SK-N-SH (cell line): ENCODE measurements around the gene DGCR6L. TPM values are rescaled to one million over a fixed set of nuclear protein-coding genes. Genes with fewer than 3 reads are reported as not detected.
"Not testable (repeated sequence)": the region's sequence is repeated elsewhere in the genome, so short reads cannot be mapped to it uniquely, and the experiment has no call there.

Experiments
- CTCF ChIA-PET: fragments of 300-600, 350-600 bp; formaldehyde crosslinking; extraction: SDS; loops from one replicate; lab custom pipeline; 2021; lab: Yijun Ruan, JAX
- POLR2A ChIA-PET: fragments of 350-600 bp; sonication (Branson Sonifier 250); formaldehyde crosslinking; extraction: SDS; loops from one replicate; lab custom pipeline; 2020; ENCODE audit warnings: antibody characterized with exemption, inconsistent platforms; lab: Yijun Ruan, JAX
- DNase-seq: peaks from one replicate; pipeline ENCODE4 v3.0.0; 2012
- H2AFZ ChIP-seq: fragments of 200-600 bp; sonication (generic); 2 replicates; pipeline ENCODE4 v1.8.1; 2016; ENCODE audit warnings: antibody characterized with exemption, mild to moderate bottlenecking, low read depth
- H3F3A ChIP-seq: fragments of 200-600 bp; sonication (generic); replicated peaks from 2 replicates; pipeline ENCODE3; 2016; ENCODE audit warnings: antibody characterized with exemption, mild to moderate bottlenecking; ENCODE audit not compliant: insufficient read depth
- H3K27ac ChIP-seq, 2 experiments: fragments of 200-500 bp in 1 of 2; fragments of 200-600 bp in 1 of 2; sonication (Bioruptor generic) in 1 of 2; sonication (generic), shearing (Covaris generic) in 1 of 2; 2 replicates each; pipeline versions ENCODE4 v1.5.1 to v1.6.1; 2014 to 2016; ENCODE audit warnings: low read depth in 2 of 2, inconsistent platforms in 1 of 2, low read length in 1 of 2, mild to moderate bottlenecking in 1 of 2, mixed read lengths in 1 of 2
- H3K27me3 ChIP-seq: fragments of 200-600 bp; sonication (generic), shearing (Covaris generic); 2 replicates; pipeline ENCODE4 v1.6.1; 2016; ENCODE audit warnings: mixed run types; ENCODE audit not compliant: insufficient read depth
- H3K36me3 ChIP-seq, 2 experiments: fragments of 200-500 bp in 1 of 2; fragments of 200-600 bp in 1 of 2; sonication (Bioruptor generic) in 1 of 2; sonication (generic) in 1 of 2; replicated peaks in 1 of 2; 2 replicates each; pipeline versions ENCODE3 to v1.5.1; 2014 to 2016; ENCODE audit warnings: low read length in 1 of 2, mild to moderate bottlenecking in 1 of 2; ENCODE audit not compliant: insufficient read depth in 2 of 2, control insufficient read depth in 1 of 2
- H3K4me1 ChIP-seq, 2 experiments: fragments of 200-500 bp in 1 of 2; fragments of 200-600 bp in 1 of 2; sonication (Bioruptor generic) in 1 of 2; sonication (generic), shearing (Covaris generic) in 1 of 2; 2 replicates each; pipeline versions ENCODE4 v1.5.1 to v1.6.1; 2014 to 2016; ENCODE audit warnings: low read depth in 1 of 2, low read length in 1 of 2, mixed run types in 1 of 2; ENCODE audit not compliant: insufficient read depth in 2 of 2, control insufficient read depth in 1 of 2
- H3K4me2 ChIP-seq: fragments of 200-600 bp; sonication (generic), shearing (Covaris generic); 2 replicates; pipeline ENCODE4 v1.6.1; 2017; ENCODE audit warnings: mixed run types
- H3K4me3 ChIP-seq, 2 experiments: fragments of 200-500 bp in 1 of 2; fragments of 200-600 bp in 1 of 2; sonication (Bioruptor generic) in 1 of 2; sonication (generic), shearing (Covaris generic) in 1 of 2; 2 replicates each; pipeline versions ENCODE4 v1.5.1 to v1.8.1; 2014 to 2016; ENCODE audit warnings: low read depth in 2 of 2, inconsistent platforms in 1 of 2, low read length in 1 of 2, mild to moderate bottlenecking in 1 of 2, mixed read lengths in 1 of 2, moderate library complexity in 1 of 2
- H3K79me2 ChIP-seq: fragments of 200-600 bp; sonication (generic); 2 replicates; pipeline ENCODE4 v1.8.1; 2017; ENCODE audit warnings: mild to moderate bottlenecking; ENCODE audit not compliant: insufficient read depth
- H3K9ac ChIP-seq: fragments of 200-600 bp; sonication (generic); 2 replicates; pipeline ENCODE4 v1.6.1; 2017; ENCODE audit warnings: mixed run types
- H3K9me2 ChIP-seq: fragments of 200-600 bp; sonication (generic); 2 replicates; pipeline ENCODE4 v1.6.1; 2017; ENCODE audit warnings: mixed run types
- H3K9me3 ChIP-seq: fragments of 200-600 bp; sonication (generic); 2 replicates; pipeline ENCODE4 v1.6.1; 2017; ENCODE audit warnings: mixed run types, mild to moderate bottlenecking, moderate library complexity
- H4K20me1 ChIP-seq: fragments of 200-600 bp; sonication (generic); 2 replicates; pipeline ENCODE4 v1.6.1; 2017; ENCODE audit warnings: mild to moderate bottlenecking, mixed run types; ENCODE audit not compliant: insufficient read depth
- MEF2A ChIP-seq: IDR thresholded peaks from 2 replicates; pipeline ENCODE4 v1.4.0; 2012; ENCODE audit warnings: low read depth, borderline replicate concordance
- POLR2AphosphoS5 ChIP-seq: IDR thresholded peaks from 2 replicates; pipeline ENCODE4 v1.6.1; 2012; ENCODE audit warnings: low read depth, low read length
- RAD21 ChIP-seq: IDR thresholded peaks from 2 replicates; pipeline ENCODE4 v1.6.1; 2012; ENCODE audit warnings: mild to moderate bottlenecking, low read length
- RFX5 ChIP-seq: IDR thresholded peaks from 2 replicates; pipeline ENCODE4 v1.6.1; 2012; ENCODE audit warnings: mild to moderate bottlenecking, improper control_type of control experiment, low read length
- RXRA ChIP-seq: IDR thresholded peaks from 2 replicates; pipeline ENCODE4 v1.4.0; 2012; ENCODE audit warnings: low read depth, mild to moderate bottlenecking, borderline replicate concordance
- SMC3 ChIP-seq: IDR thresholded peaks from 2 replicates; pipeline ENCODE4 v1.6.1; 2012; ENCODE audit warnings: low read depth, low read length, improper control_type of control experiment
- TAF1 ChIP-seq: IDR thresholded peaks from 2 replicates; pipeline ENCODE4 v1.6.1; 2012; ENCODE audit warnings: low read depth, mild to moderate bottlenecking, low read length, moderate library complexity, borderline replicate concordance
- WGBS: methylation state at CpG from one replicate; pipeline ENCODE4 v1.1.6; 2017; ENCODE audit warnings: low lambda C conversion rate; 5-methylcytosine and 5-hydroxymethylcytosine counted together
- polyA plus RNA-seq, 3 experiments: library from polyadenylated mRNA; depleted of rRNA; stranded (reverse); fragments of >200 nt; gene quantifications; 2 replicates each; pipeline ENCODE4 v1.2.3, GENCODE V29; 2012
- TF ChIP-seq, protein P1 (sequence below): IDR thresholded peaks from 2 replicates; pipeline ENCODE4 v1.4.0; 2012; ENCODE audit warnings: low read depth
- TF ChIP-seq, protein P2 (sequence below): fragments of 150-350 bp; IDR thresholded peaks from 2 replicates; pipeline ENCODE4 v1.6.1; 2017; ENCODE audit warnings: antibody characterized with exemption, low read length, low read depth, borderline replicate concordance
- TF ChIP-seq, protein P3 (sequence below): IDR thresholded peaks from 2 replicates; pipeline ENCODE4; 2012

The DGCR6L gene
- polyA plus RNA-seq, 1 of the 3 experiments (the other 2 are of a cell fraction): 59.8 TPM

DNA sequence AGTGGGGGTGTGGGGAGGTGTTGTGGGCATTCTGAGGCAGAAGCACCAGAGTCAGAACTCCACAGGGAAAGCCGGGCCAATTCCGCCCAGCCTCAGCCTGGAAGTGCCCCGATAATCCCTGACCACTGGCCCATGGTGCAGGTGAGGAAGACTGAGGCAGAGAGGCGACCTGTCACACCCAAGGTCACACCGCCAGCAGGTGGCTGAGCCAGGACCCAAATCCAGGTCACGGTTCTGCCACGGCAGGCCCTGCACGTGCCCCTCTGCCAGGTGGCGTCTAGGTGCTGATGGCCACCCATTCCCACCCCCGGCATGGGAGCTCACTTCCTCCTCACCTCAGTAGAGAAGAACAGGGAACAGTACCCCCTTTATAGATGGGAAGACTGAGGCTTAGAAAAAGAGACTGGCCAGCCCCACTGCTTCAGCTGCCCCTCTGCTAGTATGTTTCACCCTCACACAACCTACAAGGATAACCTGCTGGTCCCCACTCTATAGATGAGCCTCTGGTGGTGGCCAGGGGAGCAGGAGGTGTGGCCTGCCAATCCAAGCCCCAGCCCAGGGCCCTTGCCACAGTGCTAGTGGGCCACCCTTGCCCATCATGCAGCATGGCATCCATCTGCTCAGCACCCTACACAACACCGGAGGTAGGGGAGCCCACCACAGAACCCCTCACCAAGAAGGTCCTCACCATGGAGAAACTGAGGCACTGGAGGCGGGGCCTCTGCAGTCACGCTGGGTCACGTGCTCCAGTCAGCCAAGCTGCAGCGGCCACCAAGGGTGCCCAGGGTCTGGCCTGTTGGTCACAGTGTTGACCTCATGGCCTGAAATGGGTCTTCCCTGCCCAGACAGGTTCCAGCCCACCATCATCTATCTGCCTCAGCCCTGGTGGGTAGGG lies 53.8 kb downstream of the DGCR6L start:
- H3K27ac ChIP-seq, H2AFZ ChIP-seq, H3K9me2 ChIP-seq, POLR2A ChIA-PET, H3K79me2 ChIP-seq, DNase-seq, H3K4me2 ChIP-seq, H3F3A ChIP-seq, H3K9me3 ChIP-seq, CTCF ChIA-PET, H3K9ac ChIP-seq, H3K36me3 ChIP-seq, H3K4me3 ChIP-seq, H4K20me1 ChIP-seq, H3K27me3 ChIP-seq: not testable (repeated sequence)
- WGBS: 63% methylated on average over 4 of the region's 15 CpGs
- H3K4me1 ChIP-seq: peaks cover 0 to 17% of the 10 kb centered on the region in 2 experiments; a peak in 1 of 4 replicates

DNA sequence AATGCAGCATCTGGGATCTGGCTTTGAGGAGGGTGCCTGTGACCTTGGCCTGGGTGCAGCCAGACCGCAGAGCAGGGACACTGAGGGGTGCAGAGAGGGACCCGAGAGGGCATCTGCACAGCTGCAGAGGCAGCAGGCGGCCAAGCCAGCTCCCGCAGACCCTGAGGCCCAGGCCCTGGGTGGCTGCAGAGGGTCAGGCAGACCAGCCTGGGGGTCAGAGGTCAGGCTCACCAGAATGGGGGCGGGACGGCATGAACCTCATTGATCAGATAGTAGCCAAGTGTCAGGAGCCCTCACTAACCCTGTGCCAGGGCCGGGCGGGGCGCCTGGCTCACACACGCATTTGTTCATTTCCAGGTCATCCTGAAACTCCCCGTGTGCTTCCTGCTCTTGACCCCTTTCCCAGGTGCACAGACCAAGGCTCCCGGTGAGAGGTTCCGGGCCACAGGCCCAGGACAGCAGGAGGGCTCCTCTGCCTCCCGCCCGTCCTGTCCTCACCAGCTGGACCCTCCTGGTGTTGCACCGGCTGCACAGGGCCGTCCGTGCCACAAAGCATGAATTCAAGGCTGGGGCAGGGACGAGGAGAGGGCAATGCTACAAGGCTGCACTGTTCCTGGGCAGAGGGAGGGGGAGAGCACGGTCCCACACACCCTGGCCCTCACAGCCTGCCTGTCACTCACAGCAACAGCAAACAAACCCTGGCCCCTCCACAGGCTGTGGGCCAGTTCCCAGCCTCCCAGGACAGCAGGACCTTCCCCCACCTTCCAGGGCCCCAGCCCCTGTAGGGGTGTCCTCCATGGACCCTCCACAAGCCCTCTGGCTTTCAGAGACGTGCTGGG lies 55.0 kb downstream of the DGCR6L start:
- POLR2A ChIA-PET: no interaction called here
- no peak for DNase-seq
- WGBS: 78% methylated on average over 13 of the region's 21 CpGs
- Histone ChIP-seq H3F3A (no peaks in the 10 kb centered on the region), H3K4me1 (peaks cover 0 to 10% of the 10 kb centered on the region in 2 experiments; a peak in 1 of 4 replicates), H3K27ac (no peak overlapping the region), H3K36me3 (no peaks in the 10 kb centered on the region), H3K9me2 (no peaks in the 10 kb centered on the region), H3K27me3 (no peaks in the 10 kb centered on the region), H3K4me2 (no peak overlapping the region), H3K79me2 (no peaks in the 10 kb centered on the region), H2AFZ (no peak overlapping the region), H3K4me3 (no peak overlapping the region), H4K20me1 (no peaks in the 10 kb centered on the region), H3K9me3 (no peaks in the 10 kb centered on the region), H3K9ac (no peak overlapping the region)
- CTCF ChIA-PET: interaction anchor here (0.7 to 1.7 kb wide), 2 partner anchors 26 to 108 kb away, joined by 4 read pairs; no protein-coding TSS in a partner anchor
- TF ChIP-seq TAF1 (no peak), MEF2A (no peak), POLR2AphosphoS5 (no peak), RXRA (no peak), RFX5 (no peak), RAD21 (no peak), SMC3 (no peak)
- TF ChIP-seq, protein P1, sequence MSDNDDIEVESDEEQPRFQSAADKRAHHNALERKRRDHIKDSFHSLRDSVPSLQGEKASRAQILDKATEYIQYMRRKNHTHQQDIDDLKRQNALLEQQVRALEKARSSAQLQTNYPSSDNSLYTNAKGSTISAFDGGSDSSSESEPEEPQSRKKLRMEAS: no peak
- TF ChIP-seq, protein P2, sequence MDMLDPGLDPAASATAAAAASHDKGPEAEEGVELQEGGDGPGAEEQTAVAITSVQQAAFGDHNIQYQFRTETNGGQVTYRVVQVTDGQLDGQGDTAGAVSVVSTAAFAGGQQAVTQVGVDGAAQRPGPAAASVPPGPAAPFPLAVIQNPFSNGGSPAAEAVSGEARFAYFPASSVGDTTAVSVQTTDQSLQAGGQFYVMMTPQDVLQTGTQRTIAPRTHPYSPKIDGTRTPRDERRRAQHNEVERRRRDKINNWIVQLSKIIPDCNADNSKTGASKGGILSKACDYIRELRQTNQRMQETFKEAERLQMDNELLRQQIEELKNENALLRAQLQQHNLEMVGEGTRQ: no peak
- TF ChIP-seq, protein P3, sequence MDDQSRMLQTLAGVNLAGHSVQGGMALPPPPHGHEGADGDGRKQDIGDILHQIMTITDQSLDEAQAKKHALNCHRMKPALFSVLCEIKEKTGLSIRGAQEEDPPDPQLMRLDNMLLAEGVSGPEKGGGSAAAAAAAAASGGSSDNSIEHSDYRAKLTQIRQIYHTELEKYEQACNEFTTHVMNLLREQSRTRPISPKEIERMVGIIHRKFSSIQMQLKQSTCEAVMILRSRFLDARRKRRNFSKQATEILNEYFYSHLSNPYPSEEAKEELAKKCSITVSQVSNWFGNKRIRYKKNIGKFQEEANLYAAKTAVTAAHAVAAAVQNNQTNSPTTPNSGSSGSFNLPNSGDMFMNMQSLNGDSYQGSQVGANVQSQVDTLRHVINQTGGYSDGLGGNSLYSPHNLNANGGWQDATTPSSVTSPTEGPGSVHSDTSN: no peak

Other genes starting within 250 kb of the DGCR6L start
- 23.9 and 26.5 TPM in 2 replicates for gene DGCR8, start 239.8 kb downstream of the DGCR6L start, polyA plus RNA-seq (2012; rRNA removed)
- gene RANBP1, start 204.0 kb downstream of the DGCR6L start, polyA plus RNA-seq (2012; rRNA removed): 288 and 502 TPM in 2 replicates
- gene TRMT2A, start 202.8 kb downstream of the DGCR6L start, polyA plus RNA-seq (2012; rRNA removed): 54.6 and 73.1 TPM in 2 replicates
- 36.5 and 65.3 TPM in 2 replicates for gene ZDHHC8, start 188.3 kb downstream of the DGCR6L start, polyA plus RNA-seq (2012; rRNA removed)
- gene CCDC188, start 169.0 kb downstream of the DGCR6L start, polyA plus RNA-seq (2012; rRNA removed): 21.1 and 24.0 TPM in 2 replicates
- gene RTN4R, start 51.7 kb downstream of the DGCR6L start, polyA plus RNA-seq (2012; rRNA removed): 0.23 and 0.39 TPM in 2 replicates
- 8.0 and 9.9 TPM in 2 replicates for gene ZNF74, start 74.1 kb upstream of the DGCR6L start, polyA plus RNA-seq (2012; rRNA removed)
- 32.1 and 49.0 TPM in 2 replicates for gene SCARF2, start 117.8 kb upstream of the DGCR6L start, polyA plus RNA-seq (2012; rRNA removed)
- 26.5 and 29.8 TPM in 2 replicates for gene KLHL22, start 175.7 kb upstream of the DGCR6L start, polyA plus RNA-seq (2012; rRNA removed)
- gene MED15, start 187.6 kb upstream of the DGCR6L start, polyA plus RNA-seq (2012; rRNA removed): 36.0 and 45.1 TPM in 2 replicates